ENCODE results near the gene LUC7L3.

Gene LUC7L3

DNA sequence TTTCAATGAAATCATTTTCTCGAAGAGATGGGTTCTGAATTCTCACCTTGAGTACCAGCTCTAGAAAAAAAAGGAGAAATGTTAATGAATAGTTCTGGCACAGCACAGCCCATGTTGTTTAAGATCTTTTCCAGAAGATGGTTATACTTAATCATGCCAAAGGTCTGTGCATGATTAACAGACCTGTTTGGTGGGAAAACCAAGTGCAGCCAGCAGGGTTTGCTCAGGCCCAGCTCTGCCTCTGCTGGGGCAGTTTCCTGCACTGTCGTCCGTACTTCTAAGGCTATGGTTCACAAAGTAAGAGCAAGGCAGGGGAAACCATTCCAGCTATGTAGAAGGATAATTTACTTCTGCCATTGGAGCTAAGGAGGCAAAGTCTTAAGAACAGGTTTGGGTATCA lies 22.3 kb upstream of the LUC7L3 start:
- TF ChIP-seq, protein P1, sequence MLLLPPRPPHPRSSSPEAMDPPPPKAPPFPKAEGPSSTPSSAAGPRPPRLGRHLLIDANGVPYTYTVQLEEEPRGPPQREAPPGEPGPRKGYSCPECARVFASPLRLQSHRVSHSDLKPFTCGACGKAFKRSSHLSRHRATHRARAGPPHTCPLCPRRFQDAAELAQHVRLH (tag by site-specific recombination; IDR thresholded peaks at IDR 0.05), result no peak
- H3K4me1 ChIP-seq (ENCODE audit: control insufficient read depth, insufficient read depth, low read length), result peaks cover 4% of the 10 kb centered on the region; the same call in 1 of the 2 replicates
- POLR2A ChIA-PET, result no interaction called here
- no peak overlapping the region for H3K4me3 ChIP-seq (ENCODE audit: low read depth, low read length)
- H3K27ac ChIP-seq (ENCODE audit: extremely low read depth, low read depth, low read length), result no peak overlapping the region
- CTCF ChIA-PET, result interaction anchor here (0.6 to 8.6 kb wide), 11 partner anchors 8 to 528 kb away, joined by 3 to 200 read pairs (median 5); partner anchors contain the start of genes RSAD1 and SPATA20
- H3K36me3 ChIP-seq (ENCODE audit: control insufficient read depth in 2 of 2, insufficient read depth in 1 of 2, low read length in 2 of 2), result peaks cover 69 to 87% of the 10 kb centered on the region in 2 experiments
- H3K9me3 ChIP-seq (ENCODE audit: control insufficient read depth, insufficient read depth, low read depth, low read length), result no peaks in the 10 kb centered on the region

DNA sequence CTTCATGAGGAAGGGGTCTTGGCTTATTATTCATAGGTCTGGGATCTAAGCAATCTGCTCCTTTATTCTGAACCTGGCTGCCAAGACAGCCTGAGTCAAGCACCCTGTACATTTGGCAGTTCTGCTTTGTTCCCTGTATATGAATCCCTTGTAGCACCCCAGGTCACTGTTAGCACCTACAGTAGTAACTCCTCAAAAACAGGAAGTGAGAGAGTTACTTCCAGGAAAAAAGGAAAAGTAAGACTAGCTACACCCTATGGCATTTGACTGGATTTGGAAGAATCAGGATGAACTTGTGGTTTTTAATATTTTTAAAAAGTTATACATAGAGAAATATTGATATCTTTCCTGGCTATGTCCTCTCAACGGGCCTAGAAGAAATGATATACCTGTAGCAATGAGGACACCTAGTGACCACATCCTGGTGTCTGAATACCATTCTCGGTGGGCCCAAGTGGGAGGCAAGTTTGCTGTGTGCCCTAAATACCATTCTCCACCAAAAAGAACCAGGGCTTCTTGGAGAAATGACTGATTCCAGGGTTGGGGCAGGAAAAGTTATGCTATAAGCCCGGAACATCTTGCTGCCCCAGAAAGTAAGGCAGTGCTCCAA lies 21.6 kb upstream of the LUC7L3 start:
- H3K4me1 ChIP-seq (ENCODE audit: control insufficient read depth, insufficient read depth, low read length), result peaks cover 4% of the 10 kb centered on the region; the same call in 1 of the 2 replicates
- no peak overlapping the region for H3K4me3 ChIP-seq (ENCODE audit: low read depth, low read length)
- TF ChIP-seq ZNF654 (tag by site-specific recombination; IDR thresholded peaks at IDR 0.05; ENCODE audit: low read depth) (peak; percentile 35), ZNF324 (tag by site-specific recombination; IDR thresholded peaks at IDR 0.05) (no peak)
- H3K27ac ChIP-seq (ENCODE audit: extremely low read depth, low read depth, low read length), result no peak overlapping the region
- CTCF ChIA-PET, result interaction anchor here (0.6 to 8.6 kb wide), 10 partner anchors 11 to 219 kb away, joined by 3 to 200 read pairs (median 4); partner anchors contain the start of genes RSAD1 and SPATA20
- no peaks in the 10 kb centered on the region for H3K9me3 ChIP-seq (ENCODE audit: control insufficient read depth, insufficient read depth, low read depth, low read length)
- POLR2A ChIA-PET, result no interaction called here
- H3K36me3 ChIP-seq (ENCODE audit: control insufficient read depth in 2 of 2, insufficient read depth in 1 of 2, low read length in 2 of 2), result peaks cover 74 to 87% of the 10 kb centered on the region in 2 experiments

GRCh38 chr17:50699410-50699809 lies 20.0 kb upstream of the LUC7L3 start:
- ChIA-PET POLR2A (no interaction called here), CTCF (interaction anchor here (0.8 to 8.6 kb wide), 3 partner anchors 72 to 162 kb away, joined by 3 to 200 read pairs (median 8); no protein-coding TSS in a partner anchor)
- no peaks in the 10 kb centered on the region for H3K9me3 ChIP-seq (ENCODE audit: control insufficient read depth, insufficient read depth, low read depth, low read length)
- TF ChIP-seq OVOL3 (tag by site-specific recombination; IDR thresholded peaks at IDR 0.05), result no peak
- TF ChIP-seq, protein P2, sequence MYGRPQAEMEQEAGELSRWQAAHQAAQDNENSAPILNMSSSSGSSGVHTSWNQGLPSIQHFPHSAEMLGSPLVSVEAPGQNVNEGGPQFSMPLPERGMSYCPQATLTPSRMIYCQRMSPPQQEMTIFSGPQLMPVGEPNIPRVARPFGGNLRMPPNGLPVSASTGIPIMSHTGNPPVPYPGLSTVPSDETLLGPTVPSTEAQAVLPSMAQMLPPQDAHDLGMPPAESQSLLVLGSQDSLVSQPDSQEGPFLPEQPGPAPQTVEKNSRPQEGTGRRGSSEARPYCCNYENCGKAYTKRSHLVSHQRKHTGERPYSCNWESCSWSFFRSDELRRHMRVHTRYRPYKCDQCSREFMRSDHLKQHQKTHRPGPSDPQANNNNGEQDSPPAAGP (tag by site-specific recombination; IDR thresholded peaks at IDR 0.05), result no peak
- 0 out of 2 replicates have a peak, but pooled peaks have one; percentile 14 for TF ChIP-seq GLIS2 (tag by site-specific recombination; IDR thresholded peaks at IDR 0.05)
- peak; percentile 88 for TF ChIP-seq GLIS1 (tag by site-specific recombination; IDR thresholded peaks at IDR 0.05)
- no peak for TF ChIP-seq ZNF221 (tag by site-specific recombination; IDR thresholded peaks at IDR 0.05; ENCODE audit: borderline replicate concordance)
- TF ChIP-seq ZNF544 (tag by site-specific recombination; IDR thresholded peaks at IDR 0.05), result no peak
- no peak for TF ChIP-seq ZNF624 (tag by site-specific recombination; IDR thresholded peaks at IDR 0.05)
- H3K4me1 ChIP-seq (ENCODE audit: control insufficient read depth, insufficient read depth, low read length), result peaks cover 1% of the 10 kb centered on the region; the same call in 1 of the 2 replicates
- H3K27ac ChIP-seq (ENCODE audit: extremely low read depth, low read depth, low read length), result no peak overlapping the region
- peaks cover 74 to 87% of the 10 kb centered on the region in 2 experiments for H3K36me3 ChIP-seq (ENCODE audit: control insufficient read depth in 2 of 2, insufficient read depth in 1 of 2, low read length in 2 of 2)
- no peak overlapping the region for H3K4me3 ChIP-seq (ENCODE audit: low read depth, low read length)

DNA sequence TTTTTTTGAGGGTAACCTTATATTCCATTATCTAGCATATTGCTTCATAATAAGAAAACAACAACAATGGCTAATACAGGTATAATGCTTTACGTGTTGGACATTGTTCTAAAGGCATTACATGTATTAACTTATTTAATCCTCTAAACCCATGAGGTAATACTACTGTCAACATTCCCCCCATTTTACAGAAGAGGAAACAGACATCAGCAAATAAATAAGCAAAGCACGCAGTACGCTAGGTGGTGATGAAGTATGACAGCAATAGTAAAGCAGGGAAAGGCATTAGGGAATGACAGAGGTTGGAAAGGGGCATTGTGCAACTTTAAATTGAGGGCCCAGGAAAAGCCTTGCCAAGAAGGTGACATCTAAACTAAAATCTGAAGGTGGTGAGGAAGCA lies 16.2 kb upstream of the LUC7L3 start:
- no peak for TF ChIP-seq ZNF530 (tag by site-specific recombination; IDR thresholded peaks at IDR 0.05; ENCODE audit: low read depth)
- peak; percentile 92 for TF ChIP-seq ZNF664 (tag by site-specific recombination; IDR thresholded peaks at IDR 0.05)
- ChIA-PET CTCF (interaction anchor here (0.5 to 1.4 kb wide), 5 partner anchors 8 to 221 kb away, joined by 3 to 7 read pairs (median 4); no protein-coding TSS in a partner anchor), POLR2A (no interaction called here)
- peaks cover 49 to 64% of the 10 kb centered on the region in 2 experiments for H3K36me3 ChIP-seq (ENCODE audit: control insufficient read depth in 2 of 2, insufficient read depth in 1 of 2, low read length in 2 of 2)
- H3K9me3 ChIP-seq (ENCODE audit: control insufficient read depth, insufficient read depth, low read depth, low read length), result no peaks in the 10 kb centered on the region
- H3K4me3 ChIP-seq (ENCODE audit: low read depth, low read length), result no peak overlapping the region
- no peak overlapping the region for H3K27ac ChIP-seq (ENCODE audit: extremely low read depth, low read depth, low read length)
- H3K4me1 ChIP-seq (ENCODE audit: control insufficient read depth, insufficient read depth, low read length), result no peaks in the 10 kb centered on the region
